Kidney epithelial cell (primary cell): ENCODE results near the gene ITPRIPL2. TPM values are rescaled to one million over a fixed set of nuclear protein-coding genes. Genes with fewer than 3 reads are reported as not detected.
A peak's percentile ranks its signal among the peaks of the same experiment; 100 is the strongest.

Source experiments
- DNase-seq: peaks from one replicate; pipeline ENCODE4 v3.0.0-alpha.2; 2010; ENCODE audit warnings: low read depth
- H3K27me3 ChIP-seq: 2 replicates; pipeline ENCODE4 v1.6.0; 2011; ENCODE audit warnings: low read length; ENCODE audit not compliant: control insufficient read depth, insufficient read depth
- H3K36me3 ChIP-seq: 2 replicates; pipeline ENCODE4 v1.5.1; 2011; ENCODE audit warnings: low read length; ENCODE audit not compliant: control insufficient read depth, insufficient read depth
- H3K4me3 ChIP-seq: 2 replicates; pipeline ENCODE4 v1.5.1; 2011; ENCODE audit warnings: low read depth, mild to moderate bottlenecking, control low read depth, low read length
- total RNA-seq: library from RNA; depleted of rRNA; stranded (reverse); fragments of >200 nt; gene quantifications from 2 replicates; pipeline ENCODE4 v1.2.3, GENCODE V29; 2015
- TF ChIP-seq, protein P1 (sequence below): IDR thresholded peaks from 2 replicates; pipeline ENCODE4 v1.5.1; 2011; ENCODE audit warnings: mild to moderate bottlenecking, moderate library complexity, low read length, control low read depth, inconsistent platforms; ENCODE audit not compliant: insufficient read depth, poor library complexity, severe bottlenecking

Gene ITPRIPL2
- total RNA-seq, 1 donor from 2014 or later: 71.8 TPM

DNA sequence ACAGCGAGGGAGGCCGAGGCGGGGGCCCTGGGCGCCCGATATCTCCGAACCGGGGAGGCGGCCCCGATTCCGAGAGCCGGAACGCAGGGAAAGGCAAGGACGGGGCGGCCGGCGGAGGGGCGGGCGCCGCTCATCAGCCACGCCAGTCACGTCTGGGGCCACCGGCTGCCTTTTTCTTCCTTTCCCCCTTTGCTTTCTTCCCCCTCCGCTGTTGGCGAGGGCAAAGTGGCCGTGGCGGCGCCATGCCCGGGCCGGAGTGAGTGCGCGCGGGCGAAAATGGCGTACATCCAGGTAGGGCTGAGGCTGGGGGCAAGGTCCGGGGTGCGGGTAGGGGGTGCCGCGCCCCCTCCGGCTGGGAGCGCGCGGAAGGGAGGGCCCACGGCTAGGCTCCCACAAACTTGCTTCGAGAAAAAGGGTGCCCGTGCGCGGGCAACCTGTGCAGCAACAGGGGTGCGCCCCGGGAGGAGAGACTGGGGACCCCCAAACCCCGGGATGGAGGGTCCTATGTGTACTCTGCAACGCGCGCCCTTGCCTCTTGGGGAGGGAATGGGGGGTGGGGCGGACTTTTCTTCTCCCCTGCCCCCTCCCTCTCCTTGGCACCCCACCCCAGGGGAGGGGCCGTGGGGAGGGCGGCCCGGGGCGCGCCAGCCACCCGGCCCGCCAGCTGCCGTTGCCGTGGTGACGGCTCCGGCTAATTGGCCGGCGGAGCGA, 54.8 kb downstream of the ITPRIPL2 start:
- DNase-seq: no peak
- Histone ChIP-seq H3K27me3 (peaks cover 28% of the 10 kb centered on the region), H3K36me3 (no peaks in the 10 kb centered on the region), H3K4me3 (peak overlapping the region; percentile 33)
- TF ChIP-seq, protein P1, sequence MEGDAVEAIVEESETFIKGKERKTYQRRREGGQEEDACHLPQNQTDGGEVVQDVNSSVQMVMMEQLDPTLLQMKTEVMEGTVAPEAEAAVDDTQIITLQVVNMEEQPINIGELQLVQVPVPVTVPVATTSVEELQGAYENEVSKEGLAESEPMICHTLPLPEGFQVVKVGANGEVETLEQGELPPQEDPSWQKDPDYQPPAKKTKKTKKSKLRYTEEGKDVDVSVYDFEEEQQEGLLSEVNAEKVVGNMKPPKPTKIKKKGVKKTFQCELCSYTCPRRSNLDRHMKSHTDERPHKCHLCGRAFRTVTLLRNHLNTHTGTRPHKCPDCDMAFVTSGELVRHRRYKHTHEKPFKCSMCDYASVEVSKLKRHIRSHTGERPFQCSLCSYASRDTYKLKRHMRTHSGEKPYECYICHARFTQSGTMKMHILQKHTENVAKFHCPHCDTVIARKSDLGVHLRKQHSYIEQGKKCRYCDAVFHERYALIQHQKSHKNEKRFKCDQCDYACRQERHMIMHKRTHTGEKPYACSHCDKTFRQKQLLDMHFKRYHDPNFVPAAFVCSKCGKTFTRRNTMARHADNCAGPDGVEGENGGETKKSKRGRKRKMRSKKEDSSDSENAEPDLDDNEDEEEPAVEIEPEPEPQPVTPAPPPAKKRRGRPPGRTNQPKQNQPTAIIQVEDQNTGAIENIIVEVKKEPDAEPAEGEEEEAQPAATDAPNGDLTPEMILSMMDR: no peak

DNA sequence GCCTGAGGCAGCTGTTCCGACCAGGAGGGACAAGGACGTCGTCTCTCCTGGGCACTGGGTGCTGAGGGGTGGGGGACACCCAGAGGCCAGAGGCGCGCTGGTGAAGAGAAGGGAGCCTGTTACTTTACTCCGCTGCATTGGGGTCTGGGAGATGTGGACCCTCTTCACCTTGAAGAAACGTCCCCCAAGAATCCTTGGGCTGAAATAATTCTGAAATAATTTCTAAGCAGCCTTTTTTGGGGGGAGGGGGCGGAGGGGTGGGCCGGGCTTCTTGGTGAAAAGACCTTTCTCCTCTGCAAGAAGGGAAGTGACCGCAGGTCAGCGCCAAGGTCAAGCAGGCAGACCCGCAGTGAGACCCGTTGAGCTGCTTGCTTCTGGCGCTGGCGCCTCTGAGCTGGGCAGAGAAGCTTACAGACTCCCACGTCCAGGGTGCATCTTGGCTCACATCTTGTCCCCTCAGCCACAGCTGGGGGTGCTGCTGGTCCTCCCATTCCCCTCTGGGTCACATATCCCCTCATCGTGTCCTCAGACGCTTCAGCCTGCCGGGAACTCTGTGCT, 55.4 kb downstream of the ITPRIPL2 start:
- DNase-seq: no peak
- TF ChIP-seq, protein P1: no peak
- Histone ChIP-seq H3K4me3 (no peak overlapping the region), H3K36me3 (no peaks in the 10 kb centered on the region), H3K27me3 (peaks cover 30% of the 10 kb centered on the region)

DNA sequence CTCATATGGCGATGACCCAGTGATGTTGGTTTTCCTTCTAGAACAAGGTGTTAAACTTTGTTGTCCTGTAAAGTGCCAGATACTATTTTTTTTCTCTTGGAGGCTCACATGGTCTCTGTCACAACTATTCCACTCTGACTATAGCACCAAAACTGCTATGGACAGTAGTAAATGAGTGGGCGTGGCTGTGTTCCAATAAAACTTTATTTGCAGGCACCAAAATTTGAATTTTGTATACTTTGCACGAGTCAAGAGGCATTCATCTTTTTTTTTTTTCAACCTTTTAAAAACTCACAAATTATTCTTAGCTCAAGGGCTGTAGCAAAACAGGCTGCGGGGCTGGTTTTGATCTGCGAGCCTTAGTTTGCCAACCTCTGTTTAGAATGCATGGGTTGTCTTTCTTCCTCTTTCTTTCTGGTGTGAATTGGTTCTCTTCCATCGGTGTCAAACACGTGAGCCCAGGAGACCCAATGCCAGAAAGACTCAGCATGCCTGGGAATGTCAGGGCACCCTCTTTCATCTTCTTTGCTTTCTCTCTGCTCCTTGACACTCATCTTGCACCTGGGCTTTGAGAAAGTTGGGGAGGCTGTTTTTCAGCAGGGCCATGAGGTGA, 56.4 kb downstream of the ITPRIPL2 start:
- H3K4me3 ChIP-seq: no peak overlapping the region
- TF ChIP-seq, protein P1: no peak
- DNase-seq: no peak
- H3K27me3 ChIP-seq: peaks cover 30% of the 10 kb centered on the region
- H3K36me3 ChIP-seq: no peaks in the 10 kb centered on the region

Other genes with a start within 250 kb of the ITPRIPL2 start
- gene SMG1, start 187.6 kb upstream of the ITPRIPL2 start, total RNA-seq: 51.5 and 69.6 TPM in 2 replicates
- gene TMC7, start 130.0 kb upstream of the ITPRIPL2 start, total RNA-seq: 0.75 and 1.6 TPM in 2 replicates
- 20.1 and 22.0 TPM in 2 replicates for gene COQ7, start 46.4 kb upstream of the ITPRIPL2 start, total RNA-seq
- 0.62 and 0.63 TPM in 2 replicates for gene SYT17, start 54.3 kb downstream of the ITPRIPL2 start, total RNA-seq
- gene CLEC19A, start 171.8 kb downstream of the ITPRIPL2 start, total RNA-seq: not detected in 2 replicates